Activated T-cell treated with anti-CD3 and anti-CD28 coated beads for 48 hours (primary cell): ENCODE results near the gene DLG2.

Experiments used
- DNase-seq: peaks from one replicate; pipeline ENCODE4 v3.0.0-alpha.2; 2020; ENCODE audit warnings: low read depth

The DLG2 gene

GRCh38 chr11:83510530-83511460 lies 2116.3 kb downstream of the DLG2 start:
- DNase-seq: no peak

GRCh38 chr11:83508804-83509203 lies 2118.3 kb downstream of the DLG2 start:
- DNase-seq: no peak

DNA sequence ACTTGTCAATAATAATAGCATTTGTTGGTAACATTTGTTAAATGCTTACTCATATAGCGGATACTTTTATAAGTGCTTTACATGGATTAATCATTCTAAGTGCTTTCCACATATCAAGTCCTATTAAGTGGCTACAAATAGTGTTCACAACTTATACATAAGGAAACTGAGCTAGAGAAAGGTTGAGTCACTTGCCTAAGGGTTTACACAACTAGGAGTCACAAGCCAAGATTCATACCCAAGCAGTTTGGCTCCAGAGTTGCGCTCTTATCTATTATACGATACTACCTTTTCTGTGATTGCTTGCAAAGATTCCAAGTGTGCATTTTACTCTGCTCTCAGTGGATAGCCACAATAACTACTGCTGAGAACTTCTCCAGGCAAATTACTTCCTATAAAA lies 2125.1 kb downstream of the DLG2 start:
- no peak for DNase-seq

DNA sequence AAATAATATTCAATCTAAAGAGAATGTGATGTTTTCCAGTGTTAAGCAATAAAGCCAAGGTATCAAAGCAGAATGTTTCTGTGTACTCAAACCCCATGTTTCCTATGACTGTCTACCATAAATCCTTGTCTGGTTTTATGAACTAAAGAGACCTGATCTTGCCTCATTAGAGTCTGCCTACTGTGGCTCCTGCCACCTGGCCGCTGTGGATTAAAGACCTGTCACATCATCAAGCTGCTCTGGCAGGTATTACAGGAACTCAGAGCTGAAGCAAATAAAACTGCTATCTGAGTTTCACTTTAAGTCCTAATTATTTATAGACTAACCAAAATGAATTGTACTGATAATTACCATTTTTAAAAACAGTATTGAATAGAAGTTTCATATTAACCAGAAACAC lies 2133.2 kb downstream of the DLG2 start:
- no peak for DNase-seq

- DNase-seq: no peak
These were observed 2134.1 kb downstream of the DLG2 start for GRCh38 chr11:83493034-83493433.

DNA sequence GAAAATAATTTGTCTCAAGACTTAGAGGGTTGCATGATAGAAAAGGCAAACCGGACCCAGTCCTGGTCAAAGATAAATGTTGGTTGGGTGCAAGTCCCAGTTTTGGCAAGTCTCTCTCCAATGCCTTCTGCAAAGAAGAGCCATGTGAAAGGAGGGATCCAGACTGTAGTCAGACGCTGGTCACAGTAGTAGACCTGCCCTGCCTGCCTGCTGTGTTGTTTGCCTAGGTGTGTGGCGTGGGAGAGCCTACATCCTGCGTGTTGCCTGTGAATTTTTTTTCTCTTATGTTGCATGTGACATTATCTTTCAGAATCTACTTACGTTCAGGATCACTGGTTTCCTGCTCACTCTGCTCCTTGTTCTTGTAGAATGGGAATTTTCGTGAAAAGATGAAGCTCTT lies 2143.3 kb downstream of the DLG2 start:
- no peak for DNase-seq

GRCh38 chr11:83480811-83481210 lies 2146.3 kb downstream of the DLG2 start:
- no peak for DNase-seq

- DNase-seq: no peak
These were observed 2146.9 kb downstream of the DLG2 start for GRCh38 chr11:83480251-83480650.

DNA sequence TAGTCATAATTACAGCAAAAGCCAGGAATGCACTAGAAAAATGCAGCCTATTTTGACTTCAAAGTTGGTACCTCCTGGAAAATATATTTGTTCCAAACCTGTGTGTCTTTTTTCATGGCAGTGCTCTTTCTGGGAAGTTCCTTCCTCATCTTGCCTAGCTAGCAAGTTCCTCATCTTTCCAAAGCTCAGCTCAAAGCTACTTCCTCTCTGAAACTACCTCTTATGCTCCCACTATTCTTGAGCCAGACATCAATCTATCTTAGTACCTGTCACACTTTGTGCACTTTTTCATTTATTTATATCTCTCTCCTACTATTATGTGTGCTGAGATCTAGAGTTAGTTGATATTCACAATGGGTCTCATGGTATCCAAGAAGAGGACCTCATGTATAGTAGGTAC lies 2149.4 kb downstream of the DLG2 start:
- no peak for DNase-seq

DNA sequence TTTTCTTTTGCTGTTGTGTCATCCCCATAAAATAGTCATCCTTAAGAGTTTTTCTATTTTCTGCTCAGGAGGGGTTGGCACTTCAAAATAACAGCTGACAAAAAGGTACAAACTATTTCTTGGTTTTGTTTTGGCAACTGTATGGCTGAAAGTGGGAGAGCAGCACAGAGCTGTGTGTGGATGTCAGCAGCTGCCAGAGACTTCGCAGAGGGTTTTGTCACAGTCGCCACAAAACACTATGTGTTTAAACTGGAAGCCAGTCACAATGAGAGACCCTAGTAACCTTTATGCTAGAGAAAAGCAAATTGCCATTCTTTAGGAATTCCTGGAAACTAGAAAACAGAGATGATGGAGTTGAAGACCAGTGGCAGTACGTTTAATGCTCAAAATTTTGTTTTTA lies 2151.4 kb downstream of the DLG2 start:
- DNase-seq: no peak

DNA sequence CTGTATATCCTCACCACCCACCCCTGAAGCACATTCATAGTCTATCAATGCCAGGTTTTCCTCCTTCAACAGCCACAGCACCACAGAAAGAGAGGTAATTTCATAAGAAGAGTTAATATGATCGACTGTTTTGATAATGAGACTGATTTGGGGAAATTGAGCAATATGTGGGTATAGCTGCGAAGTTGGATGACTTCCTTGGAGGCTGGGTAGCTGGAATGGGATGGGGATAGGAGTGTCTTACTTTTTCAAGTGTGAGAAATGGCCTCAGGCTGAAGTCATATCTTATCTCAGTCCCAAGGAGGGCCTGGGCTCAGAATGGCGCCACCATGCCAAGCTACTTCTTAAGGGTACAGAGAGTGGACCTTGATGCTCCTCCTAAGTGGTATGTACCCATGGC lies 2153.4 kb downstream of the DLG2 start:
- no peak for DNase-seq

DNA sequence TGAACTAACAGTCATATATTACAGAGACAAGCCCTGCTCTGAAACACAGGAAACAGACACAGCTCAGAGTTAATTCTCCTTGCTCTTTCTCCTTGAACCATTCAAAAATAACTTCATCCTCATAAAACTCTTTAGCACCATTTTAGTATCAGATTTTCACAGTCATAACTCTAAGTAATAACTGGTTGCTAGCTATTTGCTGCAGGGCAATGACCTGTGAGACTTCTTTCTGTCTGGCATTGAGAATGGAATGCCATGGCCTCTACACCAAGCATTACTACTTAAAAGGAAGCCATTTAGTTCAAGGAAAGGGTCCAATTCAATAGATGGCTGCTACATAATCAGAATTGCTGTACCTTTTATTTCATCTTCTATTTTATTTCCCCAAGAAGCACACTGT lies 2154.3 kb downstream of the DLG2 start:
- no peak for DNase-seq

DNA sequence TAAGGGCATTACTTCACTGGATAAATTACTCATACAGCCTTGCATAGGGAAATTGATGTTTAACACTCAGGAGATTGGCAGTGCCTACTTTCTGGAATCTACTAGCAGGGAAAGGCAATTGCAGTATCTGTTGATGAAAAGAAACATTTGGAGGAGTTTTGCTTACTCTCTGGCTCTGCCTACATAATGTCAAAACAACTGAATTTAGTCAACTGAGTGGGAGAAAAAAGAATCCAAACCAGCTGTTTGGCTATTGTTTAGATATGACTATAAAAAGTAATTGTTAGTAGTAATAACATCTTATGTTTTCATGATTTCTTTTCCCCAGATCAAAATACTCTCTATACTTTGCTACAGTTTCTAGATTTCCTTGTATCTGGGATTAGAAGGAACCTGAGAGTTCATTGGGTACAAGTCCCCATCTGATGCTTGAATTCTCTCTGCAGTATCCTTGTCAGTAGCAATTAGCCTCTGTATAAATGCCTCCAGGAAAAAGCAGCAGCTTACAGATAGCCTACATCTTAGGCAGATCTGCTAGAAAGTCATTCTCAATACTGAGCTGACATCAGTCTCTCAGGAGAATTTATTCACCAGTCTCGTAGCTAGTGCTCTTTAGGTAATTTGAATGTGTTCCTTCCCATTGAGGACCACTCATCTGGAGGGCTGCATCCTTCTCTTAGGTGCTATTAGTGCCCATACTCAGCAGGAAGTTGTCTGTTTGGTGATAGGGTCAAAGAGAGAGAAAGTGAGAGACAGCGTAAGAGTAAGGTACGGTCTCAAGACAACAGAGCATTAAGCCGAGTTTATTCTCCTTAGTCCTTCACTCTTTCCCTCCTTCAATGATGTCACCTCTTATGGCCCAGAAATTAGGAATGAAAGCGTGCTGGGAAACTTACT lies 2155.1 kb downstream of the DLG2 start:
- no peak for DNase-seq

DNA sequence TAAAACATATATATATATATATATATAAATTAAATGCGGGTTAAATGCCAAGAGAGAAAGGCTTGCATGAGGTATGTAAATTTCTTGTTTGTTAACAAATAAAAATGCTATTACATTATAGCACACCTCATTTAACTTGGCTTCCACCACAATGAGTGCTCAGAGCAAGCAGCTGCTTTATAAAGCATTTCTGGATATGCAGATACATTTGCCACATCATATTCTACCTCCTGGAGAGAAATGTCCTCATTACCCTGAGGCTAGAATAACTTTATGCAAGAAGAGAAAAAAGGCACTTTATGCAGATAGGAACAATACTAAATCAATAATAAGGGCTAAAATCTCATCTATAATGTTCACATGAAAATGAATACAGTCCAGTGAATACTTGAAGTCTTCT lies 2159.3 kb downstream of the DLG2 start:
- no peak for DNase-seq

DNA sequence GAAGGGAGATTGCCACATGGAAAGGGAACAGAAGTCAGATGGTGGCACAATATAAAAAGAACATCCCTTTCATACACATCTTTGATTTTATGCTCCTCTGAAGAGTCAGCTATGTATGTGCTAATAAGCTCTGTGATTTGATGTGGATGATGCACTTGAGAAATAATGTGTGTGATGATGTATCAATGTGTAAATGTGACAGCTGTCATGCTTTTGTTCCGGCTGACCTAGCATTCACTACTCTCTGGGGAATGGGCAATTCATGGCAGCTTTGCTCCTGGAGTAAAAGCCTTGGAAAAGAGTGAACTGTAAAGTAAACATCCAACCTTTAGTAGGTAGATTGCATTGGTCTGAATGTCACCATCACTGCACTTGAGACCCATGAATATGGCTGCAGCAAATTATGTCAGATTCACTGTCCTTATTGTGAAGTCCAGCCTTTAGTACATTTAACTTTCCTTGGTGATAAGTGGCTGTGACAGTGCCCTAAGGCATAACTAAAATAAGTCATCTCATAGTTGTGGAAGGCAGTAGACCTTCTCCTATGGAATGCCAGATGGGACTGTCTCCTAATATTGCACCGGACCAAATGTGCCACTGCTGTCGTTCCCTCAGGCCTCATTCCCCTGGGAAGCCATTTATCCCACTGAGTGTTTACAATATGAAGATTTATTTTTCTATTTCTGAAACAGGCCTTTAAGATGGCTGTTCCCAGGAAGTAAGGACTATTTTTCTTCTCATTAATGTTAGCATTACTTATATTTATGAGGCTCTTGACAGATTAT lies 2162.8 kb downstream of the DLG2 start:
- no peak for DNase-seq

DNA sequence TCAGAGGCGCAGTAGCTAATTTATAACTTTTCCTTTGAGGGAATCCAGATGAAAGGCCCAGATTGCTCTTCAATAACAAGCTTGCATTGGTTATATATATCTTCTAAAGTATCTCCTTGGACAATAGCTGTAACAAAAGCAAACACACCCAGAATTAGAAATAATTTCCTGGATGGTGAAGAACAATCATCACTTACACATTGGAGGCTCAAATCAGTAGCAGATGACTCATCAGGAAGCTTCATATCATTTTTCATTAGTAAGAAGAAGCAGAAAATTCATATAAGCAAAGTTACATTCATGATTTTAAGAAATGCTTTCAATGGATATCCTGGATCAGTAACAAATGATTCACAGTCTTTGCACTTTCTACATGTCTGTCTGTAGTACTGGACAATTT lies 2167.3 kb downstream of the DLG2 start:
- no peak for DNase-seq

GRCh38 chr11:83456566-83456965 lies 2170.6 kb downstream of the DLG2 start:
- no peak for DNase-seq

GRCh38 chr11:83456075-83456474 lies 2171.1 kb downstream of the DLG2 start:
- DNase-seq: no peak

GRCh38 chr11:83455356-83455755 lies 2171.8 kb downstream of the DLG2 start:
- DNase-seq: no peak

GRCh38 chr11:83454674-83455073 lies 2172.5 kb downstream of the DLG2 start:
- no peak for DNase-seq

GRCh38 chr11:83449338-83449913 lies 2177.7 kb downstream of the DLG2 start:
- DNase-seq: no peak

GRCh38 chr11:83448686-83449085 lies 2178.5 kb downstream of the DLG2 start:
- no peak for DNase-seq
